HG03159 (cell line): ENCODE results near the gene CHRNA7.
A peak's percentile ranks its signal among the peaks of the same experiment; 100 is the strongest.

Experiments
- ATAC-seq: cut with Tn5 transposase; IDR thresholded peaks from one replicate; pipeline ENCODE4 v1.9.1; 2021; ENCODE audit warnings: mild to moderate bottlenecking, moderate library complexity; ENCODE audit not compliant: unreplicated experiment

CHRNA7 gene

GRCh38 chr15:32029862-32030781, at the start of gene CHRNA7:
TSS of gene CHRNA7 (plus strand) at chr15:32030515. CDS start at chr15:32030595, 80 bp downstream.
- peak; percentile 82 for ATAC-seq

GRCh38 chr15:31985607-31986006, 44.7 kb upstream of the CHRNA7 start:
- ATAC-seq, result no peak

GRCh38 chr15:31993062-31993461, 37.3 kb upstream of the CHRNA7 start:
- ATAC-seq, result no peak

GRCh38 chr15:31997711-31998110, 32.6 kb upstream of the CHRNA7 start:
- no peak for ATAC-seq

- no peak for ATAC-seq
These were observed 26.8 kb upstream of the CHRNA7 start for GRCh38 chr15:32003558-32003957.

- no peak for ATAC-seq
These were observed 26.1 kb upstream of the CHRNA7 start for GRCh38 chr15:32004249-32004648.

- ATAC-seq, result no peak
These were observed 22.9 kb upstream of the CHRNA7 start for GRCh38 chr15:32007355-32007960.

- no peak for ATAC-seq
These were observed 15.4 kb upstream of the CHRNA7 start for GRCh38 chr15:32014953-32015352.

GRCh38 chr15:32020156-32020555, 10.2 kb upstream of the CHRNA7 start:
- no peak for ATAC-seq

GRCh38 chr15:32028921-32029320, 1.4 kb upstream of the CHRNA7 start:
- ATAC-seq, result no peak

GRCh38 chr15:32029409-32029861, 880 bp upstream of the CHRNA7 start:
- ATAC-seq, result no peak

GRCh38 chr15:32030795-32031194, 480 bp downstream of the CHRNA7 start:
- peak; percentile 13 for ATAC-seq

GRCh38 chr15:32033186-32033890, 3.0 kb downstream of the CHRNA7 start:
- ATAC-seq, result no peak

- no peak for ATAC-seq
These were observed 3.8 kb downstream of the CHRNA7 start for GRCh38 chr15:32034106-32034505.

- ATAC-seq, result no peak
These were observed 5.0 kb downstream of the CHRNA7 start for GRCh38 chr15:32035285-32035684.

GRCh38 chr15:32036971-32037370, 6.7 kb downstream of the CHRNA7 start:
- ATAC-seq, result no peak

- ATAC-seq, result no peak
These were observed 11.0 kb downstream of the CHRNA7 start for GRCh38 chr15:32041294-32041693.

- ATAC-seq, result no peak
These were observed 12.1 kb downstream of the CHRNA7 start for GRCh38 chr15:32042269-32042972.

- ATAC-seq, result no peak
These were observed 23.4 kb downstream of the CHRNA7 start for GRCh38 chr15:32053719-32054118.

GRCh38 chr15:32057876-32058425, 27.6 kb downstream of the CHRNA7 start:
- ATAC-seq, result no peak

GRCh38 chr15:32060706-32061105, 30.4 kb downstream of the CHRNA7 start:
- ATAC-seq, result no peak
